Renal cortex interstitium (tissue), 15 donors: ENCODE results near the gene FLG. TPM values are rescaled to one million over a fixed set of nuclear protein-coding genes. Genes with fewer than 3 reads are reported as not detected.
"Not testable (repeated sequence)": the region's sequence is repeated elsewhere in the genome, so short reads cannot be mapped to it uniquely, and the experiment has no call there.

ENCODE experiments used
- DNase-seq, 11 donors: peaks; one replicate each; pipeline ENCODE4 v3.0.0-alpha.2; 2013; ENCODE audit warnings: low read depth in 9 of 11, low spot score in 4 of 11; ENCODE audit errors: extremely low read depth in 1 of 11
- long read RNA-seq, 16 experiments: transcript quantifications; one replicate each; lab custom pipeline, GENCODE V29; 2026
- polyA plus RNA-seq, 3 donors: library from polyadenylated mRNA; unstranded; fragments of 120-200 nt; gene quantifications; one replicate each; pipeline ENCODE4 v1.2.1, GENCODE V29; 2013; ENCODE audit not compliant: insufficient read length in 3 of 3

The FLG gene
- polyA plus RNA-seq = 1 to 10 TPM in 2 of 3 donors, under 1 TPM in 1; 0.81 to 1.9 (median 1.3) TPM
- long read RNA-seq, donor 1 = 0 reads
- long read RNA-seq, donor 2 = 0 reads
- long read RNA-seq, donor 3 = 0 reads
- long read RNA-seq, donor 4 = 0 reads
- long read RNA-seq, donor 5 = 0 reads
- long read RNA-seq, donor 6 = 0 reads
- long read RNA-seq, donor 7 = 0 reads
- long read RNA-seq, donor 8 = 0 reads
- long read RNA-seq, donor 9 = 0 reads
- long read RNA-seq, donor 10 = 0 reads
- long read RNA-seq, donor 11 = 0 reads
- long read RNA-seq, donor 12 = 0 reads
- long read RNA-seq, donor 13 = 0 reads
- long read RNA-seq, donor 14 = 0 reads
- long read RNA-seq, donor 15 = 0 reads
- long read RNA-seq, donor 16, partial matches to known transcripts = 22 of 22 reads
- long read RNA-seq, donor 16, other reads (novel, unspliced or antisense) = 0 of 22 reads

DNA sequence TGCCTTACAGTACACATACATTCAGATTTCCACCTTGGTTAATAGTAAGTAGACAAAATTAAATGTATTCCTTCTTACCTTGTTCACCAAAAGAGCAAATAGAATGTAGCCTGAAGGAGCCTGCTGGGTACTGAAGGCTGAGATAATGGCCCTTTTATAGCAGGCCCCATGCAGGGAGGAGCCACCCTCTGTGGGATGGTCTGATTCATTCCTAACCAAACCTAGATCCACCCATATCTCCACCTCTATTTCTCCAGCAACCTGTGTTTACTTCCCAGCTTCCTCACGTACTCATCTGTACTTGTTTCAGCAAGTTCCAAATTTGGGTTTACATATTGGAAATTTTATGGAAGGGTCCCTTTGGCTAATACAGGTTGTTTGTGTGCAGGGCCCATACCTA is at the start of gene FLG:
Gene FLG (minus strand): TSS at position 129 of the 400 bp plus-strand sequence. CDS start 9,783 bp downstream, outside the sequence.
- DNase-seq = no peak

DNA sequence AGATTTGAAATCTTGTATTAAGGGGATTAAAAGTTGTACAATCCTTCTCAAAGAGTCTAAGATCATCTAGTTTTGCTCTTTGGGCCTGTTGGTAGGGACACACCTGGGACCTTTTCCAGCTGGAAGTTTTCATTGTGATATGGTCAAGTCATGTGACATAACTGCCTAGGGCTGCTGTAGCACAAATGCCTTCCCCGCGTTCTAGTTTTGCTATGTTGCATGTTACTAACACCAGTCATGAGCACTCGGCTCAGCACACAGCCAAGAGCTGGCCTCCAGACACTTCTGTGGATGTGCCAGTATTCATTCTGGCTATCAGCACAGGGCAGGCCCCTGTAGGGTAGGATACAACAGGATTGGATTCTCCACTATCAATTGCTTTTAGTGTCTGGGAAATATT is 49.4 kb upstream of the FLG start:
- DNase-seq = no peak

DNA sequence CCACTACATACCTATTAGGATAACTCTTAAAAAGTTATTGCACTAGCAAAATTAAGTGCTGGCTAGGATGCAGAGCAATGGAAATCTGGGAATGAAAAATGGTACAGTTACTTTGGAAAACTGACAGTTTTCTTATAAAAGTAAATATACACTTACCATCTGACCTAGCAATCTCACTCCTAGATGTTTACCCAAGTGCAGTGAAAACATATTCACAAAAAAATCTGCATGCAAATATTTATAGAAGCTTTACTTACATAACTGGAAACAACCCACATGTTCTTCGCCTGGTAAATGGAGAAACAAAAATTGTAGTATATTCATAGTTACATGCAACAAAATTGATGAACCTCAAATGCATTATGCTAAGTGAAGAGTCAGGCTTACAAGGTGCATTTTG is 47.6 kb upstream of the FLG start:
- no peak for DNase-seq

DNA sequence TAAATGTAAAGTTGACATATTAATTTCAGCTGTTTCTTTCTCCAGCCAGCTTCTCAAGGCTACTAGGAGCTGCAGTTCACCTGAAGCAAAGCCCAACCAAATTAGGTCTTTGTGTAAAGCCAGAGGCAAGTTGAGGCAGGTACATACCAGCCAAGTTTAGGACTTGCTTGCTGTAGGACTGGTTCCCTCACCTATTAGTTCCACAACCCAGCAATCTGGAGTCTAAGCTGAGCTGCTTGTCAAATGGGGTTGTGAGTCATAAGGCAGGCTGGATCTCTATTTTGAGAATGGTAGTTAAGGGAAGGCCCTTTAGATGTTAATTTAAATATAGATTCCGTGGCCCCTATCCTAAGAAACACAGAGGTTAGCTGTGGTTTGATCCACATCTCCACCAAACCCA is 42.4 kb upstream of the FLG start:
- no peak for DNase-seq

DNA sequence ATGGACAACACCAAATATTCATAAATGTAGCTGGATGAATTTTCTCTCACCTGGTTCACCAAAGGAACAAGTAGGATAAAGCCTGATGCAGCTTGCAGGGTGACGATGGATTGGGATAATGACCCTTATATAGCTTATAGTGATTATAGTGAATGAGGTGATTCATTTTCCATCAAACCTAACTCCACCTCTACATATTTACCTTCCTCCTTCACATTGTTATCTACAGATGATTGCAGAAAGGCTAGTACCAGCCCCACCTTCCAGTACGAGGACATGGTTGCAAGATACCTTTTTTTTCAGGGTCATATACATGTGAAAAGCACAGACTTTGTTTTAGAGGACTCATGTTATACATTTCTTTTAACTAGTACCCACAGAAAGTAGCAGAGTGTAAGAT is 34.9 kb upstream of the FLG start, which contains the start of gene FLG2:
Gene FLG2 (minus strand): TSS at position 101 of the 400 bp plus-strand sequence. CDS start 1,122 bp downstream, outside the sequence.
- no peak for DNase-seq

DNA sequence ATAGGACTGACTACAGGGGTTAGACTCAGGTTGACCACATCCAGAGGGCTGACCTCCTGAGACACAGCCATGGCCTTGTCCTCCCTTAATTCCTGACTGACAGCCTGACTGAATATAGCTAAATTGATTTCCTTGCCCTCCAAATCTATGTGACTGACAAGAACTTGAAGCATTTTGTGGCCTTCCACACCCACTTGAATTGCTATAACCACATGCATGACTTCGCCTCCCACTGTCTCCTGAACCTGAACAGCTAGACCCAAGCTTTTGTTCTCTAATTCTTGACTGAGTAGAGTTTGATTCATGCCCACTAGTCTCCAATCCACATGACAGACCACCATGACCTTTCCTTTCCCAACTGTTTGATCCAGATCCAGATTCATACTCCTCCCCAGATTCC is 31.7 kb upstream of the FLG start:
- DNase-seq = no peak

DNA sequence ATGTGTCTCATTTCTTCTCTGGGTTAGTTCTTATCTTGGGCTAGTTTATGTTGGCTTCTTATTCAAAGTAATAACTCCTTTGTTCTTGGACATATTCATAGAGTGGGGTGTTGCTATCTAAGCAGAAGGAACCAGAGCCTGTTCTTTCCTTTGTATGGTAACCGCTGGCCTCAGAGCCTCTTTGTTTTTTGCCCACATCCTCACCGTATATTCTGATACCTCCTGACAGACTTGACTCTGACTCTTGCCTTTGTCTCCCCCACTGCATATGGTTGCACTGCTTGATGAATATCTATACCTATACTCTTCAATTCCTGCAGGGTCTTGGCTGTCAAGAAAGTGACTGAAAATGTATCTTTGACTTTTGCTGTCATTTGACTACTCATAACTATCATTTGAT is 24.6 kb upstream of the FLG start:
- no peak for DNase-seq

DNA sequence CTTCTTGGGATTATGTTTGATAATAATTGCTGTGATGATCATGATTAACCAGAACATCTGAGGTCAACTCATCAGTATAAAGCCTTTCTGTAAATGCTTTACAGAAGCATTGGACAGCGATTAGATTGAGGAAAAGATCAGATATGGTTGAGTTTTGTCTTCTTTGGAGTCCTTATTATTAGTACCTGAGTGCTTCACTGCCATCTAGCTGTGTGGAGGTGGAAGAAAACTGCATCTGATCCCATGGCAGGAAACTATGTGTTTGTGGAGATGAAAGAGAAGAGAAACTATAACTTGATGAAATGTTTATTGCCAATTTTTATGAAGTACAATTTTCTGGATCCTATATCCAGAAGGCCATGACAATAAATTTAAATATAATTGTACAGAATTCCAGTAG is 23.4 kb upstream of the FLG start:
- no peak for DNase-seq

DNA sequence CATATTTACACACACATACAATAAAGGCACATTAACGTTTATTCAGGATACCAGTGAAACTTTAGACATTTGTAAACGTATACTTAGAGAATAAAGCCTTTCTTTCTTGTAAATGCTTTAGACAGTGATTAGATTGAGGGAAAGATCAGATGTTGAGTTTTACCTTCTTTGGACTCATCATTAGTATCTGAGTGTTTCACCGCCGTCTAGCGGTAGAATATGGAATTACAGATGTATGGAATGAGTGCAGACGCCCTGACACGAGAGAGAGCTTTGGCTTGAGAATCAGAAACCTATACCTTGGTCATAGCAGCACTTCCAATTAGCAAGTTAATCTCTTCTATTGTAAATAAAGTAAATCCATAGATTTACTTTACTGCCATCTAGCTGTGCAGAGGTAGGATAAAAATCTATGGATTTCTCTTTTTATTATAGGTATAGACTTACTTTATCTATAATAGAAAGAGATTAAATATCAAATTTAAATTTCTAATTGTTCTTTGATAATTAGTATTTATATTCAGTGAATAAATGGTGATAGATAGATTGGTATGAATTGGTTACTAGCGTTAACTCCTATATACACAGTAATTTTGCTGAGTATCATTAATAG is 22.2 kb upstream of the FLG start:
- peak in 9 of 11 donors; percentile 32 to 65 (median 43) for DNase-seq

DNA sequence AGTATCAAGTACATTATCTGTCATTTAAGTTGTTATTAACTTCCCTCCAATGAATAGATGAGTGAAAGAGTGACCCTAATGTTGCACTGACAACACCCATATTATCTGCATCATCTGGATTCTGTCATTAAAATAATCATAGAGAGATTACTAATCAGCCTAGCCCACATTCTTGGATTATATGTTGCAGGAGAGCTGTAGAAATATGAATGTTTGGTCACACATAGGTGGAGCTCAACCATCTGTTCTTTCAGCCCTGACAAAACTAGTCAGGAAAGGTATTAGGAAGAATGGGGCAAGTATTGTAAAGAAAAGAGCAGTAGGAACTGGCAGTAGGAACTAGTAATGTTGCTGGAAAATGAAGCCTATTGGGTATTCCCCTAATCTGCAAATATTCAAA is 19.4 kb upstream of the FLG start:
- DNase-seq = no peak

DNA sequence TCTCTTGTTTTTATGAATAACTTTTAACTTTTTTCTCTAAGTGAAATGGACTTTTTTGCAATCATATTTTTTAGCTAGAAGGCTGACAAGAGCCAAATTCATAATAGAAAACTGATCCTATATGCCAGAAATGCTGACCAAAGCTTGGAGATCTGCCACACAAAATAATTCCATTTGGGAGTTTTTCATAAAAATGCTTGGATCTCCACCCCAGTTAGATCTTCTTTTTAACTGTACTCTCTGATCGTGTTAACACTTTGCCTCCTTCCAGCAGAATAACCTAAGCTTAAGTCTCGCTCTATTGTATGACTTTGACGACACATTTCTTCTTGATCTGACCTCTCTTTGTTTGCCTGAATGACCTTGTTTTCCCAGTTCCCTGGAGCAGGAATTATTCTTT is 18.0 kb upstream of the FLG start:
- no peak for DNase-seq

DNA sequence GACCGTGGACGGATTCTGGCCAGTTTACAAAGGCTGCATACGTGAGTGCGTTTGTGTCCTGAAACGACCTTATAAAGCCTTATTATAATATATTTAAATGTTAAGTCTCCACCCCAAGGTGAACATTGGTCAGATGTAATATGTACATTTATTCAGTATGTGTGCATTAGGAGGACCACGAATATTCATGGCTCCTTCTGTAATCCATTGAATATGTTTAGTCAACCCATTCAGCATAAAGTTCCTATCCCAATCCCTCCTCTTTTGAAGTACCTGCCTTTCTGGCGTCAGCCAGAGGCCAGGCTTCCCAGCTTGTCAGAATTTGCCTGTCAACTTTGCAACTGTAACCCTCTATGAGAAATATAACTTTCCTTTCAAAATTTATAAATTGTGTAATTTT is 10.4 kb upstream of the FLG start:
- no peak for DNase-seq

DNA sequence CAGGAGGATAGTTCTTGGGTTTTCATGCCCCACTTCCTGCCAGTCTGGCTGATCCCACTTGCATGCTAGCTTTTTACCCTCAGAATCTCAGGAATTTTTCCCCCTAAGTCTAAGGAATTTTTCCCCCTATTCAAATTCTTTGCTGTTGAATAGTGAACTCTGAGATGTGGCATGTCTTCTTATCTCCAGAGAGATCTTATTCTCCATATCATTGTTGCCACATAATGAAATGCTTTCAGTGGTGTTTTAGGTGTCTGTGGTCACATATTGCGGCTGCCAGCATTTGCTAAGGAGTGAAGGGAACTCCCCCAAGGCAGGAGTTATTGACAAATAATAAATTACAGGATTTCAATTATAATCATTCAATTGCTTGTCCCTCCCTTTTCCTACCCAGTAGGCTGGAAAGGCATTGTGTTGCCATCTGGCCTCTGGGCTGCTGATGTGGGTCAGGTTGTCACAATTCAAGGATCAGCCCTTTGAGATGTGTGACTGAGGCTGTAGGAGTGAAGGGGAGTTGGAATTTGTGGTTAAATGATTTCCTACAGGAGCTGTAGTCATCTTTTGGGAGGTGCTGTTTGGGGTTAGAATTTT is 3.9 kb upstream of the FLG start:
- DNase-seq = peak in 4 of 11 donors; percentile 8 to 14 (median 12)

DNA sequence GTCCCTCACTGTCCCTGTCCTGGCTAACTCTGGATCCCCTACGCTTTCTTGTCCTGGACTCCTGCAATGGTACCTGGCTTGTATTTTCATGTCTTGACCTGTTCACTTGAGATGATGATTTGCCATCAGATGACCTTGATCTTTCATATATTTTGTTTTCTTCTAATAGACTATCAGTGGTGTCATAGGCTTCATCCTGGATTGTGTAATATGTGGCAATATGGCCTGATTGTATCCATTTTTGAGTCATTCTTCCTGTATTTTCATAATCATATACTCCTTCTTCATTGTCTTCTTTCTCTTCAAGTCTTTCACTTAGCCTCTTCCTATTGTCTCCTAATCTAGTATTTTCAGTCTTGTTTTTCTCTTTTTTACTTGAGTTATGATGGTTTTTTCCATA is 11.1 kb downstream of the FLG start:
- no peak for DNase-seq

DNA sequence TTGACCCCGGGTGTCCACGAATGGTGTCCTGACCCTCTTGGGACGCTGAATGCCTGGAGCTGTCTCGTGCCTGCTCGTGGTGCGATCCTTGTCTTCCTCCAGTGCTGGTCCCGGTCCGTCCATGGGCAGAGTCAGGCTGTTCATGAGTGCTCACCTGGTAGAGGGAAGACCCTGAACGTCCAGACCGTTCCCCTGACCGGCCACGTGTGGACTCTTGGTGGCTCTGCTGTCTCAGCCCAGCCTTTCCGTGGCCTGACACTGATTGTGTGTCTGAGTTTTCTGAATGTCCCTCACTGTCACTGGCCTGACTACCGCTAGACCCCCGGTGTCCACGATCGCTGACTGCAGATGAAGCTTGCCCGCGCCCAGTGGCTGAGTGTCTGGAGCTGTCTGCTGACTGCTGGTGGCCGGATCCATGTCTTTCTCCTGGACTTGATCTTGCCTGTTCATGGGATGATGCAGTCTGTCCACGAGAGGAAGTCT is 11.7 kb downstream of the FLG start:
- no peak for DNase-seq

DNA sequence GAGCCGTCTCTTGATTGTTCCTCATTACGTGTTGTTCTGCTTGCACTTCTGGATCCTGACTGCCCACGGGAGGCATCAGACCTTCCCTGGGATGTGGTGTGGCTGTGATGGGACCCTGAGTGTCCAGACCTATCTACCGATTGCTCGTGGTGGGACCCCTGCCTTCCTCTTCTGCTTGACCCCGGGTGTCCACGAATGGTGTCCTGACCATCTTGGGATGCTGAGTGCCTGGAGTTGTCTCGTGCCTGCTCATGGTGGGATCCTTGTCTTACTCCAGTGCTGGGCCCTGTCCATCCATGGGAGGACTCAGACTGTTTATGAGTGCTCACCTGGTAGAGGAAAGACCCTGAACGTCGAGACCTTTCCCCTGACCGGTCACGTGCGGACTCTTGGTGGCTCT is 12.9 kb downstream of the FLG start:
- DNase-seq = not testable (repeated sequence)

DNA sequence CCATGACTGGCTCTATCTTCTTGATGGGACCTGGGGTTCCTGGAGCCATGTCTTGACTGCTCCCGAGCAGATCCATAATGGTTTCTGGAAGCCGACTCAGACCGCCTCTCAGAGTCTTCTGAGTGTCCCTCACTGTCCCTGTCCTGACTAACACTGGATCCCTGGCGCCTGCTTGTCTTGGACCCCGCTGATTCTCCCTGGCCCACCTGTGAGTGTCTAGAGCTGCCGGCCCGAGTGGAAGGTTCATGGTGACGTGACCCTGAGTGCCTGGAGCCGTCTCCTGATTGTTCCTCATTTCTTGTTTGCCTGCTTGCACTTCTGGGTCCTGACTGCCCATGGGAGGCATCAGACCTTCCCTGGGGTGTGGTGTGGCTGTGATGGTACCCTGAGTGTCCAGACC is 15.1 kb downstream of the FLG start:
- no peak for DNase-seq

DNA sequence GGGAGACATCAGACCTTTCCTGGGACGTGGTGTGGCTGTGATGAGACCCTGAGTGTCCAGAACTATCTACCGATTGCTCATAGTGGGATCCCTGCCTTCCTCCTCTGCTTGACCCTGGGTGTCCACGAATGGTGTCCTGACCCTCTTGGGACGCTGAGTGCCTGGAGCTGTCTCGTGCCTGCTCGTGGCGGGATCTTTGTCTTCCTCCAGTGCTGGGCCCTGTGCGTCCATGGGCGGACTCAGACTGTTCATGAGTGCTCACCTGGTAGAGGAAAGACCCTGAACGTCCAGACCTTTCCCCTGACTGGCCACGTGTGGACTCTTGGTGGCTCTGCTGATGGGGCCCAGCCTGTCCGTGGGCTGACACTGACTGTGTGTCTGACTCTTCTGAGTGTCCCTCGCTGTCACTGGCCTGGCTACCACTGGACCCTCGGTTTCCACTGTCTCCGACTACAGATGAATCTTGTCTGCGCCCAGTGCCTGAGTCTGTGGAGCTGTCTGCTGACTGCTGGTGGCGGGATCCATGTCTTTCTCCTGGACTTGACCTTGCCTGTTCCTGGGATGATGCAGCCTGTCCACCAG is 15.6 kb downstream of the FLG start:
- not testable (repeated sequence) for DNase-seq

DNA sequence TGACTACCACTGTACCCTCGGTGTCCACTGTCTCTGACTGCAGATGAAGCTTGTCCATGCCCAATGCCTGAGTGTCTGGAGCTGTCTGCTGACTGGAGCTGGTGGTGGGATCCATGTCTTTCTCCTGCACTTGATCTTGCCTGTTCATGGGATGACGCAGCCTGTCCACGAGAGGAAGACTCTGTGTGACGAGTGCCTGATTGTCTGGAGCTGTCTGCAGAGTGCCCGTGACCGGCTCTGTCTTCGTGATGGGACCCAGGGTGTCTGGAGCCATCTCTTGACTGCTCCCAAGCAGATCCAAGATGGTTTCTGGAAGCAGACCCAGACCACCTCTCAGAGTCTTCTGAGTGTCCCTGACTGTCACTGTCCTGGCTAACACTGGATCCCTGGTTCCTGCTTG is 16.3 kb downstream of the FLG start:
- DNase-seq = not testable (repeated sequence)

DNA sequence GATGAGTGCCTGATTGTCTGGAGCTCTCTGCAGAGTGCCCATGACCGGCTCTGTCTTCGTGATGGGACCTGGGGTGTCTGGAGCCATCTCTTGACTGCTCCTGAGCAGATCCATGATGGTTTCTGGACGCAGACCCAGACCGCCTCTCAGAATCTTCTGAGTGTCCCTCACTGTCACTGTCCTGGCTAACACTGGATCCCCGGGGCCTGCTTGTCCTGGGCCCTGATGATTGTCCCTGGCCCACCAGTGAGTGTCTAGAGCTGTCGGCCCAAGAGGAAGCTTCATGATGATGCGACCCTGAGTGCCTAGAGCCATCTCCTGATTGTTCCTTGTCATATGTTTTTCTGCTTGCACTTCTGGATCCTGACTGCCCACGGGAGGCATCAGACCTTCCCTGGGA is 17.1 kb downstream of the FLG start:
- DNase-seq = not testable (repeated sequence)
